ENCODE results near the gene MORC4. TPM values are rescaled to one million over a fixed set of nuclear protein-coding genes. Genes with fewer than 3 reads are reported as not detected.

MORC4 gene
- polyA plus RNA-seq, 1 donor, result 35.6 TPM

- DNase-seq, result no peak
Measured at GRCh38 chrX:106952538-106952937, 47.5 kb downstream of the MORC4 start.

GRCh38 chrX:106952089-106952488 is 47.9 kb downstream of the MORC4 start:
- DNase-seq, result no peak

DNA sequence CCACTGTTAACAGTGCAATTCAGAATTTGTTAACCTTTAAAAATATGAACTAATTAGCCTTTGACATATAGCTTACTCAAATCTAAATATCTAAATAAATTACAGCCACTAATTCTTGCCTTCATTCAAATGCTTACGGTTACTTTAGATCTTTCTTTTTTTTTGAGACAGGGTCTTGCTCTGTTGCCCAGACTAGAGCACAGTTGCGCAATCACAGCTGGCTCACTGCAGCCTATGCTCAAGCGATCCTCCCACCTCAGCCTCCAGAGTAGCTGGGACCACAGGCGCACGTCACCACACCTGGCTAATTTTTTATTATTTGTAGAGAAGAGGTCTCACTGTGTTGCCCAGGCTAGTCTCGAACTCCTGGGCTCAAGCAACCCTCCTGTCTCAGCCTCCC is 48.8 kb downstream of the MORC4 start:
- no peak for DNase-seq

DNA sequence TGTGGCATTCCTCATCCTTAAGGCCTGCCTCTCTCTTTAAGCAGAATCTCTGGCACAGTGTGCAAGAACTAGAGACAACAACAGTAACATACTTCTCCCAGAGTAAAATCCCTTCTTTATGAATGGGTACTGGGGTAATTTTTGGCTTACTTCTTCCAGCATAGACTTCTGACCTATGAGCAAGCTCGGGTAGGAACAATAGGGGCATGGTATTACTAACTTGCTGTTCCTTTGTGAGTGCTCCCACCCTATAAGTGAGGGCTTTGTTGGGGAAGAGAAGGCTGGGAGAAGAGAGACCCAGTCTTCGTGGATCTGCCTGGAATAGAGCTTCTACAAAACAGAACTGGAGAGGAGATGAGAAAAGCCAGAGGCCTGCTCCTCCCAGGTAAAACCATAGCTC is 49.6 kb downstream of the MORC4 start:
- no peak for DNase-seq

DNA sequence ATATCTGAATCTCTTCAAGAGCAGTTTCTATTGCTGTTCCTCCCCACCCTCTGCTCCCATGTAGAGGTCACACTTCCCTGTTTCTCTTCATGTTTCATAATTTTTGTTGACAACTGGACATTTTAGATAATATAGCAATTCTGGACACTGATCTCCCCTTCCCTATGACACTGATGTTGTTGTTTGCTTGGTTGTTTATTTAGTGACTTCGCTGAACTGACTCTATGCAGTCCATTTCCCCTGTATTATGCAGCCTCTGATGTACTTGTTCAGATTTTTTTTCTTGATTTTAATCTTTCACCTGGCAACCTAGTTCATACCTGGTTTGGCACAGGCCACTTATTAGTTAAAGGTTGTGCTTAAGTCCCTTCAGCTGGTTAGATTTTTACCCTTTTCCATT is 50.6 kb downstream of the MORC4 start:
- no peak for DNase-seq

GRCh38 chrX:106948641-106949040 is 51.4 kb downstream of the MORC4 start:
- DNase-seq, result no peak

GRCh38 chrX:106946464-106946863 is 53.5 kb downstream of the MORC4 start:
- no peak for DNase-seq

DNA sequence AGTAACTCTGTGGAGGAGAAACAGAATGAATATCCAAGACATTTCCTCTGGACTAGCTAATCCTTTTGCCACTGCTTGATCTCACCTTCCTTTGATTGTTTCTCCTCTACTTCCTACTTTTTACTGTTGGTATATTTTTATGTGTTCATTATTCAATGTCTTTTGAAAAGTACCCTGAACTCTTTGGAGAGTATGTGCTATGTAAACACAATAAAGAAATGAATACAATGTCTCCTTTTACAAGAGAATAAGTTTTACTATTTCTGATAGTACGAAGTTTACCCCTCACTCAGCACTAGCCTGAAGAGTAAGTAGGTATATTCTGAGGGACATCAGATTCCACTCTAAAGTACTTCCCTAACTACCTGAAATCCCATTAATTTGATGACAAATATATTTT is 59.9 kb downstream of the MORC4 start:
- DNase-seq, result no peak

GRCh38 chrX:106939566-106939965 is 60.4 kb downstream of the MORC4 start:
- no peak for DNase-seq

- DNase-seq, result no peak
Measured at GRCh38 chrX:106936246-106936645, 63.8 kb downstream of the MORC4 start.

DNA sequence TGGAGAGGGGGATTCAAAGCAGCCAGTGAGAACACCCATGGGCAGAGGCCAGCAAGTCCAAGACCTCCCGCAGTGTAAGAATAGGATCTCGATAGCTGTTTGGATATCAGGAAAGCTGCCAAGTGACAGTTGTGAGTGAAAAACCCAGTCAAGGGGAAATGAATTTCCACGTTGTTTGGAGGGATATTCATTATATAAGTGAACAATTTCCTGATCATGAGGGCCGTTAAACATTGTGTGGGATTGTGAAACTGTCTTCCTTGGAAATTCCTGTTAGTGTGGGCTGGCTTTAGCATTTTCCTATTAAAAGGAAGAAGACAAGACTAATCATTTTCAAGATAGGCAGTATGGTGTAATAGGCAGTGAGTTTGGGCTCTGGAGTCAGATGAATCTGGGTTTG is 64.8 kb downstream of the MORC4 start:
- DNase-seq, result no peak

DNA sequence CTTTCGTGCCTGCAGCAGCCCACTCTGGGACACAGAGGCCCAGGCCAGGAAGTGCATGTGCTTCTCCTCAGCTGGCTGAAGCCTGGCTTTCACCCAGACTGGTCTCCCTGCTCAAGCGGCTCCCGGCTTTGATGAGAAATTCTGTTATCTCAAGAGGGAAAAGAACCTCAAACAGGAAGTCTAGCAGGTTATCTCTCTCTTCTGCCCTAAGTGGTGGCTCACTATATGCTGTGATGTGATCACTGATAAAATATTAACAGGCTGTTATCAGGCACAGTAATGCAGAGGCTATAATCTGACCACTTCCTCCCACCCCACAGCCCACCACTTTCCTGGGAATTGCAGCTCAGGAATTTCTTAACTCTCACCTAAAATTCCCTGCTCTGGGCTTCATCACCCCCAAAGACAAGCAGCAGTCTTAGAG is 66.5 kb downstream of the MORC4 start:
- no peak for DNase-seq

GRCh38 chrX:106932960-106933537 is 67.0 kb downstream of the MORC4 start:
- no peak for DNase-seq

DNA sequence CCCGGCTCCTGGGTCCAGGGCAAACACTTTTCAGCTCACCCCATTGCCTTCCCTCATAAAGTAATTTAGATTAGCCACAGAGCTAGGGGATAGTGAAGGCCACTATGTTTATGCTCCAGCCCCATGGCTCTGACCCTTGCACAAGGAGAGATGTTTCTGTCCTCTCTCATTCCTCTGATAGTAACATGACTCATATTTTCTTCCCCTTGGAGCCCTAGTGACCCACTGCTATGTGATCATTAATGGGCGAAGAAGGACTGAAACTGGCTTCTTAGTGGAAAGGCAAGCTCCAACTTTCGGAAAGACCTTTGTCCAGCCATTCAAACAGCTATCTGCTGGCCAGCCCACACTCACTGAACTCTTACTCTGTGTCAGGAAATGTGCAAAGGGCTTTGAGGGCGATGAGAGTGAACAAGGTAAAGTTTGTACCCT is 67.5 kb downstream of the MORC4 start:
- no peak for DNase-seq

GRCh38 chrX:106931831-106932491 is 68.1 kb downstream of the MORC4 start:
- DNase-seq, result no peak

DNA sequence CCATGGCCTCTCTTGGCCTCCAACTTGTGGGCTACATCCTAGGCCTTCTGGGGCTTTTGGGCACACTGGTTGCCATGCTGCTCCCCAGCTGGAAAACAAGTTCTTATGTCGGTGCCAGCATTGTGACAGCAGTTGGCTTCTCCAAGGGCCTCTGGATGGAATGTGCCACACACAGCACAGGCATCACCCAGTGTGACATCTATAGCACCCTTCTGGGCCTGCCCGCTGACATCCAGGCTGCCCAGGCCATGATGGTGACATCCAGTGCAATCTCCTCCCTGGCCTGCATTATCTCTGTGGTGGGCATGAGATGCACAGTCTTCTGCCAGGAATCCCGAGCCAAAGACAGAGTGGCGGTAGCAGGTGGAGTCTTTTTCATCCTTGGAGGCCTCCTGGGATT is 71.8 kb downstream of the MORC4 start:
- DNase-seq, result no peak

DNA sequence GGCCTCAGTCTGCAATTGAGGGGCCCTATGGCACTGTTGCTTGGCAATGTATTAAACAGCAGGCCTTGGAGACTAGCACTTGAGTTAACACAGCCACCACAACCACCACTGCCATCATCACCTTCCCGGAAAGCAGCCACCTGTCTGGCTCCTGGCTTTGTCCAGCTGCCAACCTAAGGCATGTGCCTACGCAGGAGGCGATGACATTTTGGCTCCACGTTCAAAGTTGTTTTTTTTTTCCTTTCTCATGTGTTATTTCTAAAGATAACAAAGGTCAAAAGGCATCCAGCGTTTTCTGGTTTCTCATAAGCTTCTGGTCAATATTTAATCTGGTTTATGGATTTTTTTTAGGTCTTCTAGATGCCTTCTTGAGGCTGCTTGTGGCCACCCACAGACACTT is 72.3 kb downstream of the MORC4 start:
- no peak for DNase-seq

DNA sequence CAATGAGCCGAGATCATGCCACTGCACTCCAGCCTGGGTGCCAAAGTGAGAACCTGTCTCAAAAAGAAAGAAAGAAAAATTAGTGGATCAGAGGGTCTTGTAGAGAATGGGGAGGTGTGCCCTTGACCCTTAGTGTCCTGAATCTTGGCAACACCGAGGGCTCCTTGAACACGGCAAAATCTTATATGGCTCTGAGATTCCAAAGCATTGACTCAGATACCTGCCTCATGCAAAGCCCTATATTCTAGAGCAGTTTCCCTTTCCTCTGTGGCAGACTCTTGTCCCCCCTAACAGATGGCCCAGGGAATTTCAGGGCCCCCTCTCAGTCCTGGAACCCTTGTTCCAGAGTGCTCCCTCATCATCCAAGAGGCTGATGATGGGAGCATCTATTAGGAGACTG is 73.0 kb downstream of the MORC4 start:
- DNase-seq, result no peak

DNA sequence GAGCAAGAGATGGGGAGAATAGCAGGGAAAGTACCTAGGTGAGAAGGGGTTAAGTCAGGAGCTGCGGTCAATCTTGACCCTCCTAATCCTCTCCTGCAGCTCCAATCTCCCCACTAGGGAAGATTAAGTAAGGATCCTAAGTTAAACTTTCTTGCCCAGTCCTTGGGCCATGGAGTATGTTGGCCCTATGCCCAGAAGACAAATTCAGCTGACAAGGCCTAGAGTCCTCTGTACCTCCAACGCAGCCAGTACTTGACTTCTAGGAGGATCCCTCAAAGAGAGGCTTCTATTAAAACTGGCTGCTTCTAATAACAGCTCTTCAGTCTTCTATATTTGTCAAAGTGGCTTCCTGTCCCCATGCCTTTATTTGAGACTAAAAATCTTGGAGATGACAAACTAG is 78.4 kb downstream of the MORC4 start:
- no peak for DNase-seq

GRCh38 chrX:106919932-106920452 is 80.0 kb downstream of the MORC4 start, which contains the start of gene CLDN2:
TSS of gene CLDN2 (plus strand) at chrX:106920402. CDS start at chrX:106928229, 7,827 bp downstream.
- no peak for DNase-seq

GRCh38 chrX:106917830-106918500 is 82.0 kb downstream of the MORC4 start:
- no peak for DNase-seq

- no peak for DNase-seq
Measured at GRCh38 chrX:106912864-106913263, 87.1 kb downstream of the MORC4 start.

DNA sequence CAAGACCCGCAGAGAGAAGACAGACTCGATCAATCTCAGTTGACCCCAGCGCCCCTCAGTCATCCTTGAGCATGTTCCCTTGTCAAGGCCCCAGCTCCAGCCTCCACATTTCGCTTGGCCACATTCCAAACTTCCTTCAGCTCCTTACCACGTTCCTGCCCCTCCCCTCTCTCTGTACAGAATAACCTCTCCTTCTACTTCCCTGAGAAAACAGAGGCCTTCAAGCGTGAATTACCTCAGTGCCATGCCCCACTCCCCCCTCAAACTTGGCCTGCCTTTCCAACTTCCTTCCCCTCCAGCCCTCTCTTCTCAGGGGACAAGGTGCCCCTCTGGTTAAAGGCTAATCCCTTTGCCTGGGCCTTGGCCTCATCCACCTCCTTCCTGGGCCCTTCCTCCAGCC is 93.7 kb downstream of the MORC4 start:
- no peak for DNase-seq
